CD4-positive, alpha-beta T cell treated with Interleukin-6 for 4 hours (primary cell): ENCODE results near the gene WBP2.

Experiments
- DNase-seq: peaks from one replicate; pipeline ENCODE4 v3.0.0-alpha.2; 2020; ENCODE audit warnings: mixed read lengths

Gene WBP2

DNA sequence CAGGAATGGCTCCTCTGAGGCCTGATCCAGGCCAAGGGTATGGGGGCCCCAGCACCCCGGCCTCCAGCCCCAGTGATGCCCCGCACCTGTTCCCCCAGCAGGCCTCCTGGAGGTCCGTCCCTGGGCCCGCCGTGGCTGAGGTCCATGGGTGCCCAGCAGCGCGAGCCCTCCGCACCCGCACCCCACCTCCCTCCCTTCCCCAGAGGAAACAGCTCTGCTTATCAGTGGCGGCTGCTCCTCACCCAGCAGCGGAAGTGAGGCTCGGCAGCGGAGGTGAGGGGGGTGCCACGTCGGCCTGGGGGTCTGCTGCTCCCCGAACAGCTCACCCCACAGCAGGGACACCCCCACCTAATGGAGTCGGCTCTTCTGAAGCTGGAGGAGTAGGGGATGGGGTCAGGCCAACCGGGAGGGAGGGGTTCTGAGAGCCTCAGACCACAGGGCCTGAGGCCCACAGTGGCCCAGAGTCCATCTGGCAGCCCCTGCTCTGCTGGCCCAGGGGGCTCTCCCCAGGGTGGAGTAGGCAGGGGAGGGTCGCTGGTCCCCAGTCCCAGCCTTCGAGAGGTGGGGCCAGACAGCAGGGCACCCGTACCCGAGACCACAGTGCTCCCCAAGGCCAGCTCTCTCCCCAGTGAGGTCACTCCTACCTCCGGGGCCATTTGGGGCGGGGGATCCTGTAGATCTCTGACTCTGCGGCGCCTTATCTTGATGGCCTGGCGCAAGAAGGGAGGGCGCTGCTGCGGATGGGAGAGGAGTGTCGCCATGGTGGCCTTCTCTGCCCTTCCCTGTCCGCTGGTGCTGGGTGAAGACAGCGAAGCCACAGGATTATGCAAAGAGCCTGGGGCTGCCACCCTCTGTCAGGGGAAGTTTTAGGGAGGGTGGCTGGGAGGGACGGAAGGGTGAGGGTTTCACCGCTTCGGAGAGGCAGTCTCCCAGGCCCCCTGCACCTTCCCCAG is 11.3 kb downstream of the WBP2 start, which contains the start of gene UNC13D:
TSS of gene UNC13D (minus strand) at position 828 of the 953 bp plus-strand sequence. CDS start at position 761, 67 bp downstream.
- DNase-seq, result peak; percentile 78

GRCh38 chr17:75842963-75843576 is 12.1 kb downstream of the WBP2 start:
- DNase-seq, result peak; percentile 54

DNA sequence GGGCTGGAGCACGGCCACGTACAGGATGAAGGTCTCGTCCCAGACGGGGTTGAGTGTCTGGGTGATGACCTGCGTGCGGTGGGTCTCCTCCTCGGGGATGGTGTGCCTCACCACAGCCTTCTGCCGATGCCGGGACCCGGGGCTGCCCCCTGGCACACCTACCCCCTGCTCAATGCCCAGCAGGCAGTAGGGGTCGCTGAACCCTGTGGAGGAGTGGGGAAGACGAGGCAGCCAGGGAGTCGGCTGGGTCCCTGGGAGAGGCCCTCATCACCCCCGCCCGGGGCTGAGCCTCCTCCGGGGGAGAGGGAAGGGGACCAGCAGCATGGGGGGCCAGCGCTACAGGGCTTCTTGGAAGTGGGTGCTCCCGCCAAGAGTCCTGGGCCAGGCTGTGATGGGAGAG is 12.7 kb downstream of the WBP2 start:
- DNase-seq, result no peak

DNA sequence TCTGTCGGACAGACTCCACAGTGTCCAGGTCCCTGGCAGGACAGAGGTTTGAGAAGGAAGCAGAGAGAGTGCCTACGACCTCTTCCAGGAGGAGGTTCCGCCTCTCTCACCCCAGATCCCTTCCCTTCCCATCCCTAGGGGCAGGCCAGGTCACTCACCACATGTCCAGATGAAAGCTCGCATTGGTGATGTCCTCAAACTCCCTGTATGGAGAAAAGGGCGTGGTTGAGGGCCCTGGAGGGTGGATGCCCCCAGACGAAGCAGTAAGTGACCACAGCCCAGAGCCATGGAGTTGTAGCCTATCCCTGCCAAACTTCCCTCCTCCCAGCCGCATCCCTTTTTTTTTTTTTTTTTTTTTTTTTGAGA is 14.4 kb downstream of the WBP2 start:
- no peak for DNase-seq

- DNase-seq, result no peak
Measured at GRCh38 chr17:75839942-75840798, 15.0 kb downstream of the WBP2 start.

DNA sequence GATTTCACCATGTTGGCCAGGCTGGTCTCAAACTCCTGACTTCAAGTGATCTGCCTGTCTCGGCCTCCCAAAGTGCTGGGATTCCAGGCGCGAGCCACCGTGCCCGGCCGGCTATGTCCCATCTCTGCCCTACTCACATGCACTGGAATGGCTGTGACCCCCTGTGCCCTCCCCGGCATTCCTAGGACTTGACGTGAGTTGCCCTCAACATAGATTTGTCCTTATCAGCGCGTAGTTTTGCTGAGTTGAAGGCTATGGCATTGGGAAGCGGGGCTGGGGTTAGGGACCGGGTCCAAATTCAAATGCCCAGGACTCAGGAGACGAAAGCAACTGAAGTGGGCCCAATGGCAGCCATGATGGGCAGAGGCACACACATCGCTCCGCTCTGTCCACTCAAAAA is 16.7 kb downstream of the WBP2 start:
- DNase-seq, result no peak

DNA sequence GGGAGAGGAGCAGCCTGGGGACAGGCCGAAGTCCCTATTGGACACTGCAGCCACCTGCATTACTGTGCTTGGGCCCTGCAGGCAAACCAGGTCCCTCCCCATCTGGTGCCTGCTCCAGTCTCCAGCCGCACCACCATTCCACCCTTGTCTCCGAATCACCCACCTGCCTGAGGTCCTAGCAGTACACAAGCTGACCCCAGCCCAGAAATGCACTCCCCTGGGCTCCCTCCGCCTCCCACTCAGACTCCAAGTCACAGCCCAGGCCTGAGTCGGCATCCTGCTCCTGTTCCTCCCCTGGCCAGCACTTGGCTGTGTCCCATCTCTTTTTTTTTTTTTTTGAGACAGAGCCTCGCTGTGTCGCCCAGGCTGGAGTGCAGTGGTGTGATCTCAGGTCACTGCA is 17.2 kb downstream of the WBP2 start:
- no peak for DNase-seq

DNA sequence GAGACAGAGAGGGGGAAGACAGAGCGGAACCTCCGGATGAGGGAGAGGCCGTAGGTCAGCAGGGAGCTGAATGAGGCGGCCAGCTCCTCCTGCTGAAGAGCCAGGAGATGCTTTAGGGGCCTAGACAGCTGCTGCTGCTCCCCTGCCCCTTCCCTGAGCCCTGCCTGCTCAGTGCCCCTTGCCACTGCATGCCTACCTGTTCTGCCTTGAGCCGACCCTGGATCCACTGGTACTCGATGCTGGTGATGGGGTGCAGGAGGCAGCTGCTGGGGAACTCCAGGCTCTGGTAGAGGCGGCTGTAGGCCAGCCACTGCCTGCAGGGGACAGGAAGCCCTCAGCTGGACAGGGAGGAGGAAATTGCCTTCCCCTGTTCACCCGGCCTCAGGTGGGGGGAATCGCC is 18.5 kb downstream of the WBP2 start:
- DNase-seq, result no peak

- DNase-seq, result no peak
Measured at GRCh38 chr17:75835654-75835987, 19.5 kb downstream of the WBP2 start.

DNA sequence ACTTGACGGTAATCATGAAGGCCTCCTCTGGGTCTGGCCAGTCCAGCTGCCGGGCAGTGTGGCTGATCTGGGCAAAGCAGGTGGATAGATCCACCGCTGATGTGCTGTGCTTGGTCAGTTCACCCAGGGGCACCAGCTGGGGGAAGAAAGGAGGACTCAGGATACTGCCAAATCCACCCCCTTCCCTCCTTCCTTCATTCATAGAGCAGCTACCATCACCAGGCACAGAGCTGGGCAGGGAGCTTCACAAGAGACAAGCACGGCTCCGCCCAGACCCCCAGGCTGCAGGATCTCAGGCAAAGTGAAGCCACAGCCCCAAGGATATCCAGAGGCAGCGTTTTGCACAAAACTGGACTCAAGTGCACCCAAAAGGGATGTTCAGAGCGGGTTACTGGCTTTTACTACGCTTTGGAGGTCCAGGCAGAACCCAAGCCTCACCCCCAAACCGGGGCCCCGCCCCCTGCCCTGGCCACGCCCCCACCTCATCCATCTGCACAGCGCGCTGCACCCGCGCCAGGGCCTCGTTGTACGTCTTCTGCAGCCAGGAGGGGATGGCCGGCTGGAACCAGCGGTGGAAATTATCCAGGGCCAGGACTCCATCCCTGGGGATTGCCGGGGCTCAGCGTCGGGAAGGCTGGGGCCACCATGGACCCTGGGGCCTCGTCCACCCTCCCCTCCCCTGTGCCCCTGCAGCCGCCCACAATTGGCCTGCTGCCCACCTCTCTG is 20.0 kb downstream of the WBP2 start:
- DNase-seq, result no peak

DNA sequence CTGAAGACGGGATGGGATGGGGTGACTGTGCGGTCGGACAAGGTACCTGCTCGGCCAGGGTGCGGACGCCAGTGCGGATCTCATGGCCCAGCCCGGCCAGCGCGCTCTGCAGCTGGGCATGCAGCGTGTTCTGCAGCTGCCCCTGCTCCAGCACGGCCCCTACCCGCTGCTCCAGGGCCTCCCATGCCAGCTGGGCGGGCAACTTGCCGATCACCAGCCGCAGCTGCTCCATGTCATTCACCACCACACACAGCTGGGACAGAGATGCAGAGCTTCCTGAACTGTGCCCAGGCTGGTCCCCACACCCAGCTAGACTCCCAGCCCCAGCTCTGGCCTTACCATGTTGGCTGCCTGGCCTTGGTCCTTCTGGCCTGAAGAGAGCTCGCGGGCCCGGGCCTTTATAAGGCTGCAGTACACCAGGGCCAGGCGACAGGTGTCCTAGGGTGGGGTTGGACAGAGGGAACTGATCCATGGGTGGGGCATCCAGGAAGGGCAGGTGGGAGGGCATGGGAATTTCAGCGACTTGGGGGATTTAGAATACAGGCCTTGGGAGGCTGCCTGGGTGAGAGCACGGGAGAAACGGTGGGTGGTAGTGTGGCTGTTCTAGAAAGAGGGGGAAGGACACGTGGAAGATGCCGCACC is 20.7 kb downstream of the WBP2 start:
- DNase-seq, result no peak

DNA sequence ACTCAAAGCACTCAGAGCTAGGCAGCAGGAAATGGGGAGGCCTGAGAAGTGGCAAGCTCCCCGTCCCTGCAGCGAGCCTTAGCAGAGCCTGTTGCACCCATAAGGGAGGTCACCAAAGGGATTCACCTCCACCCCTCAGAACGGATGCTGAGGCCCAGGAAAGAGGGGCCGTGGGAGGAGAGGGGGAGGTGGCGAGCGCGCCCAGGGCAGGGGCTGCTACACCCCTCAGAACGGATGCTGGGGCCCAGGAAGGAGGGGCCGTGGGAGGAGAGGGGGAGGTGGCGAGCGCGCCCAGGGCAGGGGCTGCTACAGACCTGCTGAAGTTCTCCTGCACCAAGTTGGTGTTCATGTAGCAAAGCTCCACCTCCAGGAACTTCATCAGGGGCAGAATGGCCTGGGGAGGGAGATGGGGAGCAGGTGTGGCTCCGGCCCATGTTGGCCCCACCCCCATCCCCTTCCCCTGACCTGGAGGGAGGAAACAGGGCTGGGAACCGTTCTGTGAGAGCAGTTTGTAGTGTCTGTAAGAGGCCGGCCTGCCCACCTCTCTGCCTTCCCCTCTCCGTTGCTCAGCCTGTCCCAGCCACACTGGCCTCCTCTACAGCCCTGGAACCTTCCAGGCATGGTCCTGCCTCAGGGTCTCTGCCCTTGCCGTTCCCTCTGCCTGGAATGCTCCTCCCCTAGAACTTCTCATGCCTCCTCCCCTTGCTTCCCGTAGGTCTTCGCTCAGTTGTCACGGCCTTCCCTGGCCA is 22.3 kb downstream of the WBP2 start:
- DNase-seq, result peak; percentile 50

DNA sequence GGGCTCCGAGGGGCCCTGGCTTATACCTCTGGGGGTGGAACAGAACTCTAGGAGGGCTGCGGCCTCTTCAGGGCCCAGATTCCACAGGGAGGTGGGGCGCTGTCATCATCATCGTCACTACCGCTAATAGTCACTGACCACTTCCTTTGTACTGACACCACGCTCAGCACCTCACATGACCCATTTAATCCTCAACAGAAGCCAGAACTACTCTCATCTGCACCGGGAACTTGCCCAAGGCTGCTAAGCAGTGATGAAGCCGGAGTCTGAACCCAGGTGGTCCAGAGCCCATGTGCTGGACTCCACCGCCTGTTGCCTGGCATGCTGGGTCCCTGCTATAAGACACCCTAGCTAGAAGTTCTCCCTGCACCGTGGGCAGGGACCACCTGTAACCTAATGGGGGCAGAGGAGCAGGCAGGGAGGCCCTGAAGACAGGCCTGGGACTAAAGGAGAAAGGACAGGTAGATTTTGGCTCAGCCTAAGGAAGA is 22.9 kb downstream of the WBP2 start:
- peak; percentile 54 for DNase-seq

DNA sequence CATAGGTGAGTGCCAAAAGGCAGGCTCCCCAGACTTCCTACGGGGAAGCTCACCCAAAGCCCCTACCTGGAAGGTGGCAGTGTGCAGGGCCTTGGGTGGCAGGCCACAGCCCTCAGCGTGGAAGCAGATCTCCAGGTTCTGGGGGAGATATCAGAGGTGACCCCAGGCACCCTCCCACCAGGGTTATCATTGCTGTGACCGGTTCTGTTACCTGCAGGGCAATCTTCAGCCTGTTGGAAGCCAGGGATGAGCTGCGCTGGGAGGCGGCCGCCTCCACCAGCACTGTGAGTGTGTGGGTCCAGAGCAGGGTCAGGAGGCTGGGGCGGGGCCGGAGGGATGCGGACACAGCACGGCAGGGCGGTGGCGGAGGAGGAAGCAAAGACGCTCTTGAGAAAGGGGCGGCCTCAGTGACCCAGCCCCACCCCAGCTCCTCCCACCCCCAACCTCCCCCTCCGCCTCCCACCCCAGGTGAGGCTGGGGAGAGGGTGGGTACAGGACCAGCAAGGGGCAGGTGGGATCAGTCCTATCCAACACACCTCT is 24.0 kb downstream of the WBP2 start:
- no peak for DNase-seq

- DNase-seq, result peak; percentile 51
Measured at GRCh38 chr17:75830164-75831031, 24.7 kb downstream of the WBP2 start.

- DNase-seq, result no peak
Measured at GRCh38 chr17:75829747-75830146, 25.4 kb downstream of the WBP2 start.

GRCh38 chr17:75828741-75829140 is 26.4 kb downstream of the WBP2 start:
- no peak for DNase-seq

DNA sequence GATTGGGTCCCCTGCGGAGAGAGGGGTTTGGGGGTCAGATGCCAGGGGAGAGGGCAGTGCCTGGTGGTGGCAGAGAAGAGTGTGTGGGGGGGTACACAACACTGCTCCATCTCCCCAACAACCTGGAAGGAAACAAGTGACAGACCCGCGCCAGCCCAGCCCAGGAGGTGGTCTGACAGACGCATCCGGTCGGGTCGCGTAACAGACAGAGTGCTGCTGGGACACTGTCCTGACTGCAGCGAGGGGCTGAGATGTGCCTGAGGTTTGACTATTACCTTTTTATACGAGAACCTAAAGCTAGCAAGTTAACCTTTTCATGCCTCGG is 27.1 kb downstream of the WBP2 start:
- DNase-seq, result no peak

- peak; percentile 77 for DNase-seq
Measured at GRCh38 chr17:75827308-75828075, 27.6 kb downstream of the WBP2 start.
